BLaER1 (cell line): ENCODE results near the gene PCCA.
"Not testable (repeated sequence)": the region's sequence is repeated elsewhere in the genome, so short reads cannot be mapped to it uniquely, and the experiment has no call there.

Experiments used
- H3K27ac ChIP-seq: shearing (Covaris generic); formaldehyde crosslinking; 2 replicates; pipeline ENCODE4 v1.8.1; 2022
- H3K27me3 ChIP-seq: shearing (Covaris generic); formaldehyde crosslinking; 2 replicates; pipeline ENCODE4 v1.8.1; 2022
- H3K36me3 ChIP-seq: shearing (Covaris generic); formaldehyde crosslinking; 2 replicates; pipeline ENCODE4 v1.8.1; 2022
- H3K4me1 ChIP-seq: shearing (Covaris generic); formaldehyde crosslinking; 2 replicates; pipeline ENCODE4 v1.8.1; 2022
- H3K4me2 ChIP-seq: shearing (Covaris generic); formaldehyde crosslinking; 2 replicates; pipeline ENCODE4 v1.8.1; 2022
- H3K4me3 ChIP-seq: shearing (Covaris generic); formaldehyde crosslinking; 2 replicates; pipeline ENCODE4 v1.8.1; 2022
- H3K9ac ChIP-seq: shearing (Covaris generic); formaldehyde crosslinking; 2 replicates; pipeline ENCODE4 v1.8.1; 2022
- H3K9me3 ChIP-seq: shearing (Covaris generic); formaldehyde crosslinking; 2 replicates; pipeline ENCODE4 v1.8.1; 2022
- H4K20me1 ChIP-seq: shearing (Covaris generic); formaldehyde crosslinking; 2 replicates; pipeline ENCODE4 v1.8.1; 2022
- Cebpa-rat ChIP-seq: shearing (Covaris generic); IDR thresholded peaks from 2 replicates; pipeline ENCODE4 v1.8.1; 2022

PCCA gene

DNA sequence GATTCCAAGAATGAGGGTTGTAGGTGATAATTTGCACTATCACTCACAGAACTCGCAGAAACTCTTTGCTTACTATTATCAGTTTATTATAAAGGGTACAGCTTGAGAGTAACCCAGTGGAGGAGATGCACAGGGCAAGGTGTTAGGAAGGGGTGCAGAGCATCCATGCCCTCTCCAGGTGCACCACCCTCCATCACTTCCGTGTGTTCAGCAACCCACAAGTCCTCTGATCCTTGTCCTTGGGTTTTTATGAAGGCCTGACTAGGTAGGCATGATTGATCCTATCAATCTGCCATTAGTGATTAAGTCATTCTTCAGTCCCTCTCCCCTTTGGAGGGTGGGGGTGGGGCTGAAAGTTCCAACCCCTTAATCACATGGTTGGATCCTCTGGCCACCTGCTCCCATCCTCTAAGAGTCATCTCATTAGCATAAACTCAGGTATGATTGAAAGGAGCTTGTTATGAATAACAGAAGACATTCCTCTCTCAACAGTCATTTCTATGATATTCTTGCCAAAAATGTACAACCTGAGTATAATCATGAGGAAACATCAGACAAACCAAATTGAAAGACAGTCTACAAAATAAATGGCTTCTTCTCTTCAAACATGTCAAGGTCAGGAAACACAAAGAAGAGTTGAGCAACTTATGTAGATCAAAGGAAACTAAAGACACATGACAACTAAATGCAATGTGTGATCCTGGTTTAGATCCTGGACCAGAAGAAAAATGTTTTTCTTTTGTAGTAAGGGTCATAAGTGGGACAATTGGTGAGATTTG lies 225.4 kb downstream of the PCCA start:
- H3K4me2 ChIP-seq = no peak overlapping the region
- TF ChIP-seq Cebpa-rat = no peak
- no peaks in the 10 kb centered on the region for H3K4me1 ChIP-seq
- H4K20me1 ChIP-seq = no peaks in the 10 kb centered on the region
- no peaks in the 10 kb centered on the region for H3K36me3 ChIP-seq
- H3K27me3 ChIP-seq = no peaks in the 10 kb centered on the region
- peaks cover 10% of the 10 kb centered on the region for H3K9me3 ChIP-seq
- H3K9ac ChIP-seq = no peak overlapping the region
- no peak overlapping the region for H3K4me3 ChIP-seq
- H3K27ac ChIP-seq = no peak overlapping the region

GRCh38 chr13:100315522-100315921 lies 226.6 kb downstream of the PCCA start:
- Histone ChIP-seq H3K4me3 (no peak overlapping the region), H3K4me2 (no peak overlapping the region), H3K4me1 (no peaks in the 10 kb centered on the region), H4K20me1 (no peaks in the 10 kb centered on the region), H3K27me3 (no peaks in the 10 kb centered on the region), H3K27ac (no peak overlapping the region), H3K9me3 (peaks cover 10% of the 10 kb centered on the region), H3K9ac (no peak overlapping the region), H3K36me3 (no peaks in the 10 kb centered on the region)
- TF ChIP-seq Cebpa-rat = no peak

- not testable (repeated sequence) for H3K4me2 ChIP-seq, H4K20me1 ChIP-seq, H3K9ac ChIP-seq, H3K27ac ChIP-seq, H3K9me3 ChIP-seq, H3K4me3 ChIP-seq, H3K27me3 ChIP-seq, H3K4me1 ChIP-seq, H3K36me3 ChIP-seq
These were observed 229.6 kb downstream of the PCCA start for GRCh38 chr13:100318473-100318872.

GRCh38 chr13:100323937-100324336 lies 235.0 kb downstream of the PCCA start:
- Histone ChIP-seq H3K27ac (no peak overlapping the region), H3K4me3 (no peak overlapping the region), H3K36me3 (no peaks in the 10 kb centered on the region), H3K4me2 (no peak overlapping the region), H4K20me1 (no peaks in the 10 kb centered on the region), H3K9ac (no peak overlapping the region), H3K4me1 (no peaks in the 10 kb centered on the region), H3K9me3 (no peaks in the 10 kb centered on the region), H3K27me3 (no peaks in the 10 kb centered on the region)
- no peak for TF ChIP-seq Cebpa-rat

DNA sequence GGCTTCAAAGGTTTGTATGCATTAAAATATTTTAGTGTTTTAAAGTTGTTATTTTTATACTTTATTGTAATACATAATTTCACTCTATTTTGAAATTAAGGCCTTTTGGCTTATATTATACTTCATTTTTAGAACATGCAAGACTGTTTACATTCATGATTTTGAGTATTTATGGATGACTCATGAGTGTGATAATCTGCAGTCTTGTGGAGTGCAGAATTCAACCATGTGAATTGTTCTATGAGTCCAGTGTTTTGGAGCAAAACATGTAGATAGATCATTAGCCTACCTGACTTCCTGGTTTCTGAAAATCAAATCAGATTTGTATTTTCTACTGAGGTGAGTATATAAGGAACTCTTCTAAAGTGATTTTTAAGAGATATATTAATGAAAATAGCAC lies 241.8 kb downstream of the PCCA start:
- H3K9me3 ChIP-seq = peaks cover 19% of the 10 kb centered on the region
- H3K4me3 ChIP-seq = no peak overlapping the region
- no peak overlapping the region for H3K27ac ChIP-seq

GRCh38 chr13:100333141-100333540 lies 244.2 kb downstream of the PCCA start:
- Histone ChIP-seq H3K27me3 (no peaks in the 10 kb centered on the region), H3K9me3 (peaks cover 24% of the 10 kb centered on the region), H4K20me1 (no peaks in the 10 kb centered on the region), H3K27ac (no peak overlapping the region), H3K9ac (no peak overlapping the region), H3K4me3 (no peak overlapping the region), H3K4me2 (no peak overlapping the region), H3K36me3 (no peaks in the 10 kb centered on the region), H3K4me1 (no peaks in the 10 kb centered on the region)
- no peak for TF ChIP-seq Cebpa-rat

More for the DNA sequence above, 241.8 kb downstream of the PCCA start:
- H4K20me1 ChIP-seq = no peaks in the 10 kb centered on the region
- no peaks in the 10 kb centered on the region for H3K27me3 ChIP-seq
- no peaks in the 10 kb centered on the region for H3K36me3 ChIP-seq
- no peak for TF ChIP-seq Cebpa-rat
- no peaks in the 10 kb centered on the region for H3K4me1 ChIP-seq
- no peak overlapping the region for H3K9ac ChIP-seq
- H3K4me2 ChIP-seq = no peak overlapping the region

DNA sequence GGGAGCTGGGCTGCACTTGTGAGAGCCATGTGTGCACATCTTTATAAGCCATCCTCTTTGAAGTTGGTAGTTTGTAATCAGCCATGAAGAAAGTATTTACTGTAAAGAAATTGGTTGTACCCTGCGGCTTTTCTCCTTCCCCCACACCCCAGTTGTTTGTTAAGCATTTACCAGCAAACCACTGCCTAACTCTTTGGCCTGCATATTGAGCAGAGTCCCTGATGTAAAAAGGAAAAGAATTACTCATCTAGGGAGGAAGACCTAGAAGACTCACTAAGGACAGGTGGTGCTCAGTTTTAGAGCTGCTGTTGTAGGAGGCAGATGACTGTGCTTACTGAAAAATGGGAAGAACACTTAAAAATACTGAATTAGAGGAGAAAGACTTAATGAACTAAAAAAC lies 245.3 kb downstream of the PCCA start:
- H4K20me1 ChIP-seq = no peaks in the 10 kb centered on the region
- H3K4me3 ChIP-seq = no peak overlapping the region
- no peak overlapping the region for H3K27ac ChIP-seq
- no peak for TF ChIP-seq Cebpa-rat
- H3K9me3 ChIP-seq = peaks cover 24% of the 10 kb centered on the region
- no peaks in the 10 kb centered on the region for H3K4me1 ChIP-seq
- no peaks in the 10 kb centered on the region for H3K36me3 ChIP-seq
- H3K4me2 ChIP-seq = no peak overlapping the region
- H3K9ac ChIP-seq = no peak overlapping the region
- H3K27me3 ChIP-seq = no peaks in the 10 kb centered on the region

- H3K9ac ChIP-seq = no peak overlapping the region
- no peaks in the 10 kb centered on the region for H4K20me1 ChIP-seq
- TF ChIP-seq Cebpa-rat = no peak
- H3K9me3 ChIP-seq = peaks cover 29% of the 10 kb centered on the region
- no peak overlapping the region for H3K27ac ChIP-seq
- no peak overlapping the region for H3K4me3 ChIP-seq
- H3K4me1 ChIP-seq = peaks cover 15% of the 10 kb centered on the region
- no peak overlapping the region for H3K4me2 ChIP-seq
- no peaks in the 10 kb centered on the region for H3K27me3 ChIP-seq
- H3K36me3 ChIP-seq = no peaks in the 10 kb centered on the region
These were observed 248.1 kb downstream of the PCCA start for GRCh38 chr13:100336795-100337516.

- no peak overlapping the region for H3K4me2 ChIP-seq
- peaks cover 29% of the 10 kb centered on the region for H3K9me3 ChIP-seq
- H3K27me3 ChIP-seq = no peaks in the 10 kb centered on the region
- peaks cover 15% of the 10 kb centered on the region for H3K4me1 ChIP-seq
- no peaks in the 10 kb centered on the region for H3K36me3 ChIP-seq
- H3K27ac ChIP-seq = no peak overlapping the region
- H3K9ac ChIP-seq = no peak overlapping the region
- H4K20me1 ChIP-seq = no peaks in the 10 kb centered on the region
- no peak for TF ChIP-seq Cebpa-rat
- no peak overlapping the region for H3K4me3 ChIP-seq
These were observed 249.4 kb downstream of the PCCA start for GRCh38 chr13:100338275-100338674.

GRCh38 chr13:100339411-100339940 lies 250.6 kb downstream of the PCCA start:
- no peak overlapping the region for H3K4me2 ChIP-seq
- H3K27me3 ChIP-seq = no peaks in the 10 kb centered on the region
- TF ChIP-seq Cebpa-rat = no peak
- no peaks in the 10 kb centered on the region for H4K20me1 ChIP-seq
- H3K27ac ChIP-seq = no peak overlapping the region
- no peak overlapping the region for H3K4me3 ChIP-seq
- no peaks in the 10 kb centered on the region for H3K36me3 ChIP-seq
- peaks cover 26% of the 10 kb centered on the region for H3K9me3 ChIP-seq
- H3K9ac ChIP-seq = no peak overlapping the region
- H3K4me1 ChIP-seq = peaks cover 15% of the 10 kb centered on the region
